Measurements from ENCODE around the gene IL15RA. TPM values are rescaled to one million over a fixed set of nuclear protein-coding genes. Genes with fewer than 3 reads are reported as not detected.
A peak's percentile ranks its signal among the peaks of the same experiment; 100 is the strongest.

The IL15RA gene
- polyA plus RNA-seq, result 10 to 100 TPM in 2 of 4 donors, 1 to 10 TPM in 2; 2.5 to 32.1 (median 12.1) TPM
- long read RNA-seq, donor 1, partial matches to known transcripts, result 0 of 5 reads
- long read RNA-seq, donor 1, other reads (novel, unspliced or antisense), result 0 of 5 reads
- long read RNA-seq, donor 2, result 0 reads
- long read RNA-seq, donor 3, partial matches to known transcripts, result 0 of 1 reads
- long read RNA-seq, donor 3, other reads (novel, unspliced or antisense), result 0 of 1 reads
- long read RNA-seq, donor 4, result 0 reads
- long read RNA-seq, donor 5, result 0 reads
- long read RNA-seq, donor 6, partial matches to known transcripts, result 0 of 1 reads
- long read RNA-seq, donor 6, other reads (novel, unspliced or antisense), result 0 of 1 reads
- long read RNA-seq, donor 7, result 0 reads
- long read RNA-seq, donor 8, result 0 reads
- long read RNA-seq, donor 9, result 0 reads
- long read RNA-seq, donor 10, partial matches to known transcripts, result 0 of 1 reads
- long read RNA-seq, donor 10, other reads (novel, unspliced or antisense), result 0 of 1 reads

GRCh38 chr10:5977471-5978229 lies at the start of gene IL15RA:
Gene IL15RA (minus strand): TSS chr10:5977543. CDS start chr10:5977492, 51 bp downstream.
- Histone ChIP-seq H3K27me3 (ENCODE audit: control insufficient read depth in 3 of 3, insufficient read depth in 3 of 3, low read length in 3 of 3) (peaks cover 0 to 7% (median 0%) of the 10 kb centered on the region in 3 donors), H3K36me3 (ENCODE audit: control insufficient read depth in 3 of 3, insufficient read depth in 2 of 3, low read depth in 1 of 3, low read length in 3 of 3) (no peaks in the 10 kb centered on the region), H3K9me3 (ENCODE audit: control insufficient read depth in 2 of 2, insufficient read depth in 1 of 2, low read depth in 1 of 2, low read length in 1 of 2) (no peaks in the 10 kb centered on the region), H3K4me3 (ENCODE audit: low read depth in 1 of 3, low read length in 3 of 3) (peak within 1 kb of the TSS; percentile 91 to 98 (median 95)), H3K4me1 (ENCODE audit: control insufficient read depth in 3 of 3, insufficient read depth in 2 of 3, low read depth in 1 of 3, low read length in 2 of 3) (peaks cover 0 to 13% (median 0%) of the 10 kb centered on the region in 3 donors), H3K27ac (ENCODE audit: low read depth in 1 of 3, low read length in 2 of 3) (peak within 1 kb of the TSS; percentile 92 to 99 (median 98))
- 0% methylated on average over 64 to 80 of the region's 80 CpGs for WGBS, 3 donors
- FAIRE-seq (no peak), DNase-seq (peak; percentile 91 to 92)

- 85 to 96% (median 94%) methylated on average over 6 of the region's 6 CpGs for WGBS, 3 donors
- DNase-seq, result no peak
- Histone ChIP-seq H3K4me3 (ENCODE audit: low read depth in 1 of 3, low read length in 3 of 3) (no peak overlapping the region), H3K27me3 (ENCODE audit: control insufficient read depth in 3 of 3, insufficient read depth in 3 of 3, low read length in 3 of 3) (peaks cover 0 to 5% (median 0%) of the 10 kb centered on the region in 3 donors), H3K36me3 (ENCODE audit: control insufficient read depth in 3 of 3, insufficient read depth in 2 of 3, low read depth in 1 of 3, low read length in 3 of 3) (peaks cover 0 to 3% (median 0%) of the 10 kb centered on the region in 3 donors), H3K4me1 (ENCODE audit: control insufficient read depth in 3 of 3, insufficient read depth in 2 of 3, low read depth in 1 of 3, low read length in 2 of 3) (no peaks in the 10 kb centered on the region), H3K27ac (ENCODE audit: low read depth in 1 of 3, low read length in 2 of 3) (no peak overlapping the region), H3K9me3 (ENCODE audit: control insufficient read depth in 2 of 2, insufficient read depth in 1 of 2, low read depth in 1 of 2, low read length in 1 of 2) (no peaks in the 10 kb centered on the region)
- FAIRE-seq, result no peak
These were observed 48.4 kb upstream of the IL15RA start for GRCh38 chr10:6025683-6026255.

- H3K9me3 ChIP-seq (ENCODE audit: control insufficient read depth in 2 of 2, insufficient read depth in 1 of 2, low read depth in 1 of 2, low read length in 1 of 2), result no peaks in the 10 kb centered on the region
- H3K4me1 ChIP-seq (ENCODE audit: control insufficient read depth in 3 of 3, insufficient read depth in 2 of 3, low read depth in 1 of 3, low read length in 2 of 3), result no peaks in the 10 kb centered on the region
- FAIRE-seq (no peak), DNase-seq (no peak)
- peaks cover 0 to 3% (median 0%) of the 10 kb centered on the region in 3 donors for H3K36me3 ChIP-seq (ENCODE audit: control insufficient read depth in 3 of 3, insufficient read depth in 2 of 3, low read depth in 1 of 3, low read length in 3 of 3)
- peaks cover 0 to 5% (median 0%) of the 10 kb centered on the region in 3 donors for H3K27me3 ChIP-seq (ENCODE audit: control insufficient read depth in 3 of 3, insufficient read depth in 3 of 3, low read length in 3 of 3)
- no peak overlapping the region for H3K27ac ChIP-seq (ENCODE audit: low read depth in 1 of 3, low read length in 2 of 3)
- 86 to 92% (median 88%) methylated on average over 10 of the region's 10 CpGs for WGBS, 3 donors
- no peak overlapping the region for H3K4me3 ChIP-seq (ENCODE audit: low read depth in 1 of 3, low read length in 3 of 3)
These were observed 47.0 kb upstream of the IL15RA start for GRCh38 chr10:6024334-6024682.

GRCh38 chr10:6023661-6024333 lies 46.5 kb upstream of the IL15RA start:
- peaks cover 0 to 5% (median 0%) of the 10 kb centered on the region in 3 donors for H3K27me3 ChIP-seq (ENCODE audit: control insufficient read depth in 3 of 3, insufficient read depth in 3 of 3, low read length in 3 of 3)
- no peak for FAIRE-seq
- H3K27ac ChIP-seq (ENCODE audit: low read depth in 1 of 3, low read length in 2 of 3), result no peak overlapping the region
- H3K9me3 ChIP-seq (ENCODE audit: control insufficient read depth in 2 of 2, insufficient read depth in 1 of 2, low read depth in 1 of 2, low read length in 1 of 2), result no peaks in the 10 kb centered on the region
- DNase-seq, result no peak
- H3K36me3 ChIP-seq (ENCODE audit: control insufficient read depth in 3 of 3, insufficient read depth in 2 of 3, low read depth in 1 of 3, low read length in 3 of 3), result peaks cover 0 to 3% (median 0%) of the 10 kb centered on the region in 3 donors
- 80 to 84% (median 82%) methylated on average over 12 of the region's 12 CpGs for whole genome bisulfite sequencing, 3 donors
- H3K4me3 ChIP-seq (ENCODE audit: low read depth in 1 of 3, low read length in 3 of 3), result no peak overlapping the region
- H3K4me1 ChIP-seq (ENCODE audit: control insufficient read depth in 3 of 3, insufficient read depth in 2 of 3, low read depth in 1 of 3, low read length in 2 of 3), result no peaks in the 10 kb centered on the region

GRCh38 chr10:6022660-6023059 lies 45.3 kb upstream of the IL15RA start:
- peaks cover 0 to 5% (median 0%) of the 10 kb centered on the region in 3 donors for H3K27me3 ChIP-seq (ENCODE audit: control insufficient read depth in 3 of 3, insufficient read depth in 3 of 3, low read length in 3 of 3)
- peaks cover 3 to 5% (median 4%) of the 10 kb centered on the region in 3 donors for H3K4me1 ChIP-seq (ENCODE audit: control insufficient read depth in 3 of 3, insufficient read depth in 2 of 3, low read depth in 1 of 3, low read length in 2 of 3)
- H3K27ac ChIP-seq (ENCODE audit: low read depth in 1 of 3, low read length in 2 of 3), result peak overlapping the region in 1 of 3 donors; percentile 41
- peaks cover 0 to 3% (median 0%) of the 10 kb centered on the region in 3 donors for H3K36me3 ChIP-seq (ENCODE audit: control insufficient read depth in 3 of 3, insufficient read depth in 2 of 3, low read depth in 1 of 3, low read length in 3 of 3)
- no peaks in the 10 kb centered on the region for H3K9me3 ChIP-seq (ENCODE audit: control insufficient read depth in 2 of 2, insufficient read depth in 1 of 2, low read depth in 1 of 2, low read length in 1 of 2)
- no peak for FAIRE-seq
- 61 to 78% (median 67%) methylated on average over 3 of the region's 3 CpGs for WGBS, 3 donors
- no peak overlapping the region for H3K4me3 ChIP-seq (ENCODE audit: low read depth in 1 of 3, low read length in 3 of 3)
- DNase-seq, result no peak

- Histone ChIP-seq H3K36me3 (ENCODE audit: control insufficient read depth in 3 of 3, insufficient read depth in 2 of 3, low read depth in 1 of 3, low read length in 3 of 3) (peaks cover 0 to 3% (median 0%) of the 10 kb centered on the region in 3 donors), H3K4me1 (ENCODE audit: control insufficient read depth in 3 of 3, insufficient read depth in 2 of 3, low read depth in 1 of 3, low read length in 2 of 3) (peaks cover 3 to 7% (median 6%) of the 10 kb centered on the region in 3 donors), H3K27ac (ENCODE audit: low read depth in 1 of 3, low read length in 2 of 3) (no peak overlapping the region), H3K4me3 (ENCODE audit: low read depth in 1 of 3, low read length in 3 of 3) (no peak overlapping the region), H3K9me3 (ENCODE audit: control insufficient read depth in 2 of 2, insufficient read depth in 1 of 2, low read depth in 1 of 2, low read length in 1 of 2) (no peaks in the 10 kb centered on the region), H3K27me3 (ENCODE audit: control insufficient read depth in 3 of 3, insufficient read depth in 3 of 3, low read length in 3 of 3) (peaks cover 0 to 5% (median 0%) of the 10 kb centered on the region in 3 donors)
- WGBS, 3 donors, result 84 to 92% (median 86%) methylated on average over 9 of the region's 9 CpGs
- DNase-seq, result no peak
- no peak for FAIRE-seq
These were observed 43.5 kb upstream of the IL15RA start for GRCh38 chr10:6020826-6021225.

- DNase-seq, result no peak
- FAIRE-seq, result no peak
- H3K36me3 ChIP-seq (ENCODE audit: control insufficient read depth in 3 of 3, insufficient read depth in 2 of 3, low read depth in 1 of 3, low read length in 3 of 3), result peaks cover 0 to 3% (median 0%) of the 10 kb centered on the region in 3 donors
- H3K27ac ChIP-seq (ENCODE audit: low read depth in 1 of 3, low read length in 2 of 3), result no peak overlapping the region
- H3K9me3 ChIP-seq (ENCODE audit: control insufficient read depth in 2 of 2, insufficient read depth in 1 of 2, low read depth in 1 of 2, low read length in 1 of 2), result no peaks in the 10 kb centered on the region
- 69 to 84% (median 83%) methylated on average over 12 of the region's 12 CpGs for WGBS, 3 donors
- peaks cover 0 to 5% (median 0%) of the 10 kb centered on the region in 3 donors for H3K27me3 ChIP-seq (ENCODE audit: control insufficient read depth in 3 of 3, insufficient read depth in 3 of 3, low read length in 3 of 3)
- H3K4me1 ChIP-seq (ENCODE audit: control insufficient read depth in 3 of 3, insufficient read depth in 2 of 3, low read depth in 1 of 3, low read length in 2 of 3), result peaks cover 3 to 7% (median 6%) of the 10 kb centered on the region in 3 donors
- H3K4me3 ChIP-seq (ENCODE audit: low read depth in 1 of 3, low read length in 3 of 3), result no peak overlapping the region
These were observed 42.5 kb upstream of the IL15RA start for GRCh38 chr10:6019796-6020195.
